ENCODE results near the gene CTU1.

The CTU1 gene

GRCh38 chr19:51124729-51125128 lies 16.5 kb upstream of the CTU1 start, which contains the start of gene SIGLEC9:
TSS of gene SIGLEC9 (plus strand) at chr19:51124906. CDS start at chr19:51124975, 69 bp downstream.
- H3K4me3 ChIP-seq (replicated peaks; ENCODE audit: low read depth, low read length), result no peak within 1 kb of the TSS
- no peak for TF ChIP-seq CTCF (IDR thresholded peaks at IDR 0.05; ENCODE audit: low read length, missing control alignments)
- DNase-seq (ENCODE audit: low read depth), result no peak

GRCh38 chr19:51124216-51124615 lies 16.0 kb upstream of the CTU1 start:
- no peak for TF ChIP-seq CTCF (IDR thresholded peaks at IDR 0.05; ENCODE audit: low read length, missing control alignments)
- H3K4me3 ChIP-seq (replicated peaks; ENCODE audit: low read depth, low read length), result no peak overlapping the region
- DNase-seq (ENCODE audit: low read depth), result no peak

- TF ChIP-seq CTCF (IDR thresholded peaks at IDR 0.05; ENCODE audit: low read length, missing control alignments), result no peak
- DNase-seq (ENCODE audit: low read depth), result no peak
- H3K4me3 ChIP-seq (replicated peaks; ENCODE audit: low read depth, low read length), result no peak overlapping the region
Measured at GRCh38 chr19:51123802-51124201, 15.6 kb upstream of the CTU1 start.

GRCh38 chr19:51123381-51123800 lies 15.2 kb upstream of the CTU1 start:
- DNase-seq (ENCODE audit: low read depth), result no peak
- TF ChIP-seq CTCF (IDR thresholded peaks at IDR 0.05; ENCODE audit: low read length, missing control alignments), result no peak
- no peak overlapping the region for H3K4me3 ChIP-seq (replicated peaks; ENCODE audit: low read depth, low read length)

GRCh38 chr19:51122112-51122981 lies 14.1 kb upstream of the CTU1 start:
- H3K4me3 ChIP-seq (replicated peaks; ENCODE audit: low read depth, low read length), result peak overlapping the region; percentile 12
- TF ChIP-seq CTCF (IDR thresholded peaks at IDR 0.05; ENCODE audit: low read length, missing control alignments), result no peak
- peak; percentile 59 for DNase-seq (ENCODE audit: low read depth)

GRCh38 chr19:51121257-51121656 lies 13.0 kb upstream of the CTU1 start:
- no peak overlapping the region for H3K4me3 ChIP-seq (replicated peaks; ENCODE audit: low read depth, low read length)
- DNase-seq (ENCODE audit: low read depth), result no peak
- no peak for TF ChIP-seq CTCF (IDR thresholded peaks at IDR 0.05; ENCODE audit: low read length, missing control alignments)

GRCh38 chr19:51120160-51120559 lies 12.0 kb upstream of the CTU1 start:
- DNase-seq (ENCODE audit: low read depth), result no peak
- no peak overlapping the region for H3K4me3 ChIP-seq (replicated peaks; ENCODE audit: low read depth, low read length)
- TF ChIP-seq CTCF (IDR thresholded peaks at IDR 0.05; ENCODE audit: low read length, missing control alignments), result no peak

Data from fibroblast of pulmonary artery (primary cell).